ENCODE results near the gene KANSL1.

KANSL1 gene

DNA sequence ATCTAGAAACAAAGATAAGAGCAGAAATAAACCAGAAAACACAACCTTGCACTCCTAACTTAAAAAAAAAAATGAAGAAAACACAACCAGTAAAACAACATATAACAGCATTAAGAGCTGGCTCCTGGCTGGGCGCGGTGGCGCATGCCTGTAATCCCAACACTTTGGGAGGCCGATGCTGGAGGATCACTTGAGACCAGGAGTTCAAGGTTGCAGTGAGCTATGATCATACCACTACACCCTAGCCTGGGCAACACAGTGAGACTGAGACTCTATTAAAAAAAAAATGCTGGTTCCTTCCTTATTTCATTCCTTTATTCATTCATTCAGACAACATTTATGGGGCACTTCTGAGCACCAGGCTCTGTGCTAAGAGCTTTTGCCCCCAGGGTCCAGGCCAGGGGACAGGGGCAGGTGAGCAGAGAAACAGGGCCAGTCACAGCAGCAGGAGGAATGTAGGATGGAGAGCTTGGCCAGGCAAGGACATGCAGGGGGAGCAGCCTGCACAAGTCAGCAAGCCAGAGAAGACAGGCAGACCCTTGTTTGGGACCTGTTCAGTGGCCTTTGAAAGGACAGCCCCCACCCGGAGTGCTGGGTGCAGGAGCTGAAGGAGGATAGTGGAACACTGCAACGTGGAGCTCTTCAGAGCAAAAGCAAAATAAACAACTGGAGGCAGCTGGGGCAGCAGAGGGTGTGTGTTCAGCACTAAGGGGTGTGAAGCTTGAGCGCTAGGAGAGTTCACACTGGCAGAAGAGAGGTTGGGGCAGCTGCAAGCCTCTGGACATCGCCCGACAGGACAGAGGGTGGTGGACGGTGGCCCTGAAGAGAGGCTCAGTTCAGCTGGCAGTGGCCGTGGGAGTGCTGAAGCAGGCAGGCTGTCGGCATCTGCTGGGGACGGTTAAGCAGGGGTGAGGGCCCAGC is 191.6 kb downstream of the KANSL1 start:
- DNase-seq = peak in 7 of 51 donors; percentile 26 to 66 (median 42)

DNA sequence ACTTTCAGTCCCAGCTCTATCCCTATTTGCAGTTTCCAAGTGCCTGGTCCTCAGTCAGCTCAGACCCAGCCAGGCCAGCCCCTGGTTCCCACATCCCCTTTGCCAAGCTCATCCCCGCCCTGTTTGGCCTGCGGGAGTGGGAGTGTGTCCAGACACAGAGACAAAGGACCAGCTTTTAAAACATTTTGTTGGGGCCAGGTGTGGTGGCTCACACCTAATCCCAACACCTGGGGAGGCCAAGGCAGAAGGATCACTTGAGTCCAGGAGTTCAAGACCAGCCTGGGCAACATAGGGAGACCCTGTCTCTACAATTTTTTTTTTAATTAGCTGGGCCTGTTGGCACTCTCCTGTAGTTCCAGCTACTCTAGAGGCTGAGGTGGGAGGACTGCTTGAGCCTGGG is 192.5 kb downstream of the KANSL1 start:
- DNase-seq = peak in 1 of 51 donors; percentile 32

DNA sequence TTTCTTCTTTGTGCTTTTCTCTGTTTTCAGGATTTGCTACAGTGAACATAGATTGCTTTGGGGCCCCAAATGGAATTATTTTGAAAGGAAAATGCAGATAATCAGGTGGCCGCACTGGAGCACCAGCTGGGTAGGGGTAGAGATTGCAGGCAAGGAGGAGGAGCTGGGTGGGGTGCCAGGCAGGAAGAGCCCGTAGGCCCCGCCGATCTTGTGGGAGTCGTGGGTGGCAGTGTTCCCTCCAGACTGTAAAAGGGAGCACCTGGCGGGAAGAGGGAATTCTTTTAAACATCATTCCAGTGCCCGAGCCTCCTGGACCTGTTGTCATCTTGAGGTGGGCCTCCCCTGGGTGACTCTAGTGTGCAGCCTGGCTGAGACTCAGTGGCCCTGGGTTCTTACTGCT is 192.9 kb downstream of the KANSL1 start:
- DNase-seq = no peak

DNA sequence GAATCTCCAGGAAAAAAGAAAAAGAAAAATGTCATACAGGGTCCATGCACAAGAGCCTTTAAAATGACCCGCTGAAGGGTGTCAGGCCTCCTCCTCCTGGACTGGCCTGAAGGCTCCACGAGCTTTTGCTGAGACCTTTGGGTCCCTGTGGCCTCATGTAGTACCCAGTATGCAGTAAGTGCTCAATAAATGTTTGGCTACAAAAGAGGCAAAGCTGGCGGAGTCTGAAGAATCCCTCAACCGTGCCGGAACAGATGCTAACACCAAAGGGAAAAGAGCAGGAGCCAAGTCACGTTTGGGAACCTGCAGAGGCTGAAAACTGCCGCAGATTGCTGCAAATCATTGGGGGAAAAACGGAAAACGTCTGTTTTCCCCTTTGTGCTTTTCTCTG is 193.3 kb downstream of the KANSL1 start:
- no peak for DNase-seq

DNA sequence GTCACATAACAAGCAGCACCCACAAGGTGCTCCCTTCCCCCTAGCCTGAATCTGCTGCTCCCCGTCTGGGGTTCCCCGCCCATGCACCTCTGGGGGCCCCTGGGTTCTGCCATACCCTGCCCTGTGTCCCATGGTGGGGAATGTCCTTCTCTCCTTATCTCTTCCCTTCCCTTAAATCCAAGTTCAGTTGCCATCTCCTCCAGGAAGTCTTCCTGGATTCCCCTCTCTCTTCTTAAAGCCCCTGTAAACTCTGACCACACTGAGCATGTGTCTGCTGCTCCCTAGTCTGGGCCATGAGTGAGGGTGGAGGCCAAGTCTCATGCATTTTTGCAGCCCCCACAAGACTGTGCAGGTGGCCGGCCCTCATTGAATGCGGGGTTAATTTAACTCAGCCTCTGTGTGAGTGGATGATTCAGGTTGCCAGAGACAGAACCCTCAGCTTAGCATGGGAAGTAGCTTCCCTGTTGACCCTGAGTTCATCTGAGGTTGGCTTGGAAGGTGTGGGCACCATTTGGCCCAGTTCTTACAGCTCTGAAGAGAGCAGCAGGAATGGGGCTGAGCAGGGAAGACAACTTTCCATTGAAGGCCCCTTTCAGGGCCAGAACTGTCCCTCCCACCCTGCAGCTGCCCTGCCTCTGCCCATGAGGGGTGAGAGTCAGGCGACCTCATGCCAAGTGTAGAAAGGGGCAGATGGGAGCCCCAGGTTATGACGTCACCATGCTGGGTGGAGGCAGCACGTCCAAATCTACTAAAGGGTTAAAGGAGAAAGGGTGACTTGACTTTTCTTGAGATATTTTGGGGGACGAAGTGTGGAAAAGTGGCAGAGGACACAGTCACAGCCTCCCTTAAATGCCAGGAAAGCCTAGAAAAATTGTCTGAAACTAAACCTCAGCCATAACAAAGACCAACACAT is 194.0 kb downstream of the KANSL1 start, which contains the start of gene STH:
STH (plus strand) TSS at position 264 of the 913 bp plus-strand sequence; CDS start at position 294, 30 bp downstream.
- no peak for DNase-seq

DNA sequence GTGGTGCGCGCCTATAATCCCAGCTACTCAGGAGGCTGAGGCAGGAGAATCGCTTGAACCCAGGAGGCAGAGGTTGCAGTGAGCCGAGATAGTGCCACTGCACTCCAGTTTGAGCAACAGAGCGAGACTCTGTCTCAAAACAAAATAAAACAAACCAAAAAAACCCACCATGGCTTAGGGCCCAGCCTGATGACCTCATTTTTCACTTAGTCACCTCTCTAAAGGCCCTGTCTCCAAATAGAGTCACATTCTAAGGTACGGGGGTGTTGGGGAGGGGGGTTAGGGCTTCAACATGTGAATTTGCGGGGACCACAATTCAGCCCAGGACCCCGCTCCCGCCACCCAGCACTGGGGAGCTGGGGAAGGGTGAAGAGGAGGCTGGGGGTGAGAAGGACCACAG is 195.6 kb downstream of the KANSL1 start:
- DNase-seq = no peak

DNA sequence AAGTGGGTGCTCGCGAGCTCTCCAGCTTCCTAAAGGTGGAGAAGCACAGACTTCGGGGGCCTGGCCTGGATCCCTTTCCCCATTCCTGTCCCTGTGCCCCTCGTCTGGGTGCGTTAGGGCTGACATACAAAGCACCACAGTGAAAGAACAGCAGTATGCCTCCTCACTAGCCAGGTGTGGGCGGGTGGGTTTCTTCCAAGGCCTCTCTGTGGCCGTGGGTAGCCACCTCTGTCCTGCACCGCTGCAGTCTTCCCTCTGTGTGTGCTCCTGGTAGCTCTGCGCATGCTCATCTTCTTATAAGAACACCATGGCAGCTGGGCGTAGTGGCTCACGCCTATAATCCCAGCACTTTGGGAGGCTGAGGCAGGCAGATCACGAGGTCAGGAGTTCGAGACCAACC is 196.1 kb downstream of the KANSL1 start:
- no peak for DNase-seq

DNA sequence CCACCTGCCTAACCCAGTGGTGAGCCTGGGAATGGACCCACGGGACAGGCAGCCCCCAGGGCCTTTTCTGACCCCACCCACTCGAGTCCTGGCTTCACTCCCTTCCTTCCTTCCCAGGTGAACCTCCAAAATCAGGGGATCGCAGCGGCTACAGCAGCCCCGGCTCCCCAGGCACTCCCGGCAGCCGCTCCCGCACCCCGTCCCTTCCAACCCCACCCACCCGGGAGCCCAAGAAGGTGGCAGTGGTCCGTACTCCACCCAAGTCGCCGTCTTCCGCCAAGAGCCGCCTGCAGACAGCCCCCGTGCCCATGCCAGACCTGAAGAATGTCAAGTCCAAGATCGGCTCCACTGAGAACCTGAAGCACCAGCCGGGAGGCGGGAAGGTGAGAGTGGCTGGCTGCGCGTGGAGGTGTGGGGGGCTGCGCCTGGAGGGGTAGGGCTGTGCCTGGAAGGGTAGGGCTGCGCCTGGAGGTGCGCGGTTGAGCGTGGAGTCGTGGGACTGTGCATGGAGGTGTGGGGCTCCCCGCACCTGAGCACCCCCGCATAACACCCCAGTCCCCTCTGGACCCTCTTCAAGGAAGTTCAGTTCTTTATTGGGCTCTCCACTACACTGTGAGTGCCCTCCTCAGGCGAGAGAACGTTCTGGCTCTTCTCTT is 196.8 kb downstream of the KANSL1 start:
- no peak for DNase-seq

DNA sequence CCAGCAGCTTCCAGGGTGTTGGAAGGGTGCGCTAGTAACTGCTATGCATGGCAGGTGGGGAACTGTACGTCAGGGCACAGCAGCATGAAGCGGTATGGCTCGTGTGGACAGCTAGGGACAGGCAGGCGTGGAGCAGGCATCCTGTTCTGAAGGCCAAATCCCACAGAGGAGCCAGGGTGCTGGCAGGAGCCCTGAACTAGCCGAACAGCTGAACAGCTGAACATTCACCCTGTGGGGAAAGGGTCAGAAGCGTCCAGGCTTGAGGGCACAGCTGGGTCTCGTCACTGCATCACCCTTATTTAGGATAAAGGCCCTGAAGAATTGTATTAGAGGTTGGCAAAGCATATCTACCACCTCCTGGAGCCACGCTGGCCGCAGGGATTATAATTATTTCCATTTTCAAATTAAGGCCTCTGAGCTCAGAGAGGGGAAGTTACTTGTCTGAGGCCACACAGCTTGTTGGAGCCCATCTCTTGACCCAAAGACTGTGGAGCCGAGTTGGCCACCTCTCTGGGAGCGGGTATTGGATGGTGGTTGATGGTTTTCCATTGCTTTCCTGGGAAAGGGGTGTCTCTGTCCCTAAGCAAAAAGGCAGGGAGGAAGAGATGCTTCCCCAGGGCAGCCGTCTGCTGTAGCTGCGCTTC is 197.5 kb downstream of the KANSL1 start:
- no peak for DNase-seq

DNA sequence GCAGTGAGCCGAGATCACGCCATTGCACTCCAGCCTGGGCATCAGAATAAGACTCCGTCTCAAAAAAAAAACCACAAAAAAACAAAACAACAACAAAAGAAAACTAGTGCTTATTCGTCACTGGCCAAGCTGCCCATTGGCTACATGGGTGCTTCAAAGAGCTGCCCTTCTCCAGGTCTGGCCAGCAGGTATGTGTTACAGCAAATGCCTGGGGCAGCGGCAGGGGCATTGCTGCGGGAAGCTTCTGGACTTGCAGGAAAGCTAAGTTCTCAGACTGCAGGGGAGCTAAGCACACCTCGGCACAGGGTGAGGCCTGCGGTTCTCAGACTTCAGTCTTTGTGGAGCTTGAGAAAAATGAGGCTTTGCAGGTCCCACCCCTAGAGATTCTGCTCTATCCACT is 198.2 kb downstream of the KANSL1 start:
- no peak for DNase-seq

DNA sequence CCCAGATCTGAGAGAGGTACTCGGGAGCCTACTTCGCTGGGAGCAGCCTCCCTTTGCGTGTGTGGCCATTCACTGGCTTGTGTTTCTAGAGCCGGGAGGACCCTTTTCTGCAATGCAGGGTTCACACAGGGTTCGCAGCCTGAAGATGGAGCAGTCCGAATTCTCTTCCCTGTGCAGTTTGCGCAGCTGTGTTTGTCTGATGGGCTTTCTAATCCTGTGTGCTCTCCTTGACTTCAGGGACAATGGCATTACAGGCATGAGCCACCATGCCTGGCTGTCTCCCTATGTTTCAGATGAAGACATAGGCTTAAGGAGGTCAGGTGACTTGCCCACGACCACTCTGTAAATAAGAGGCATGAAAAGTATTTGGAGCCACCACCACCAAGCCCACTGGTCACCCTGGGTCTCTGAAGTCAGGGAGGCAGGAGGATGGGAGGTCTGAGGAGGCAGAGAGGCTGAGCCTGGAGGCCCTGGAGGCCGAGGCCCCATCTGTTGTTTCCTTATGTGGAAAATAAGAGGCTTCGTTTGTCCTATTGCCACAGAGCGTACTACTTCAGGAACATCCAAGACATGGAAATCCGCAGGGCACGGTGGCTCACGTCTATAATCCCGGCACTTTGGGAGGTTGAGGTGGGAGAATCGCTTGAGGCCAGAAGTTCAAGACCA is 199.1 kb downstream of the KANSL1 start:
- DNase-seq = no peak

DNA sequence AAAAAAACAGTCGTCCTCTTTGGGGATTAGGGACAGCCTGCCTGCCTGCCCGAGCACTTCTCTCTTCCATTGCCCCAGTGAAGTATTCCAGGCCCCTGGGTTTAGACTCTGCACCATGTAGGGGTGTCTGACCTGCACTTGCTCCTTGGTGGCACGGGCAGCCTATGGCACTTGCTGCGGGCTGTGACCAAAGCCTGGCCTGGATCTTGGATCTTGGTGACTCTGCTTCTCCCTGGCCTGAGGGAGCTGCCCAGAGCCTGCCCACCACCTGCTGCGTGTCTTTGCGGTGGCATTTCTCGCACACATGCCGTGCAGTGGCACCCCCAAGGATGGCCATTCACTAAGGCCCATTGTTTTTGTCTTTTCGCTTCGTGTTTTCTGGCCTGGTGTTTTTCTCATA is 200.3 kb downstream of the KANSL1 start:
- DNase-seq = no peak

DNA sequence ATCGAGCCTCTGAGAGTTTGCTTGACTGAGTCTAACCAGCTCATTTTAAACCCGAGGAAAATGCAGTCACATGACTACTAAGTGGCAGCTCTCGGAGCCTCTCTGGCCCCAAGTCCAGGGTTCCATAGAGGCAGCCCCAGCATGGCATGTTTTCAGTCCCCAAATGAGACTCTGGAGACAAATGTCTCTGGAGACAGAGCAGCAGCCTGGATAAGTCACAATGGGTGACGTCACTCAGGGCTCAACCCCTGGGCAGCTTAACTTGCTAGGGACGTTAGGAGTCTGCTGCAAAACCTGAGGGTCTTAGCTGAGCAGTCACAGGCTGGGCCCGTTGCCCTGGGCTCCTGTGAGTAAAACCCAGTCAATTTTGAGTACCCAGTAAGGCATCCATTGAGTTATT is 201.1 kb downstream of the KANSL1 start:
- DNase-seq = peak in 12 of 51 donors; percentile 11 to 50 (median 30)

DNA sequence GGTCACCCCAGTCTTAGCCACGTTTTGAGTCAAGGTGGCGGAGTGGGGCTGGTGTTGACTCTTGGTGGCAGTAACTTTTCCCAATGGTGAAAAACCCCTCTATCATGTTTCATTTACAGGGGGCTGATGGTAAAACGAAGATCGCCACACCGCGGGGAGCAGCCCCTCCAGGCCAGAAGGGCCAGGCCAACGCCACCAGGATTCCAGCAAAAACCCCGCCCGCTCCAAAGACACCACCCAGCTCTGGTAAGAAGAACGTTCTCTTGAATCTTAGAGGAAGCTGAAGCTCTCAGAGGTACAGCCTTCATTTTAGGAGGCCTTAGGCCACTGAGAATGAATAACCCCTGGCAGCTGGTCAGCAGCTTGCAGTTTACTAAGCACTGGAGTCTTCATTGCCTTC is 201.9 kb downstream of the KANSL1 start:
- DNase-seq = no peak

DNA sequence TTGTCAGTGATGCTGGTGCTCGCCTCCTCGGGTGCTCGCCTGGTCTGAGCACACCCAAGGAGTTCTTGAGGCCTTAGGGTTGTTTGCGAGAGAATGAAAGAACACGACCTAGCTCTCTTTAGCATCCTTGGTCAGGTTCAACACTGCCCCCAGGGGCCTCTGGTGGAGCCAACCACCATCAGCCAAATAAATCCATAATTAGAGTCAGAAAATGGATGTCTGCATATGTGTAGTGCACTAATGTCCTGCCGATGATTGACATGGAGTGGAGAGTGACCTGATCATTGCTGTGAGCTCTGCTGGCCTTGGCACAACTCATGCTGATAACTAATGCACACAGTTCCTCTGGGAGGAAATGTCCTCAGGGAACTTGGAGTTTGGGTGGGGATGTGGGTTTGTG is 202.3 kb downstream of the KANSL1 start:
- no peak for DNase-seq

DNA sequence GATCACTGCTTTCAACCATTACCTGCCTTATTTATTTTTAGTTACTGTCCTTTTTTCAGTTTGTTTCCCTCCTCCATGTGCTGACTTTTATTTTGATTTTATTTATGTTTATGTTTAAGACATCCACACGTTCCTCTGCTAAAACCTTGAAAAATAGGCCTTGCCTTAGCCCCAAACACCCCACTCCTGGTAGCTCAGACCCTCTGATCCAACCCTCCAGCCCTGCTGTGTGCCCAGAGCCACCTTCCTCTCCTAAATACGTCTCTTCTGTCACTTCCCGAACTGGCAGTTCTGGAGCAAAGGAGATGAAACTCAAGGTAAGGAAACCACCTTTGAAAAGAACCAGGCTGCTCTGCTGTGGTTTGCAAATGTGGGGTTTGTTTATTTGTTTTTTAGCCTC is 203.5 kb downstream of the KANSL1 start:
- DNase-seq = no peak

DNA sequence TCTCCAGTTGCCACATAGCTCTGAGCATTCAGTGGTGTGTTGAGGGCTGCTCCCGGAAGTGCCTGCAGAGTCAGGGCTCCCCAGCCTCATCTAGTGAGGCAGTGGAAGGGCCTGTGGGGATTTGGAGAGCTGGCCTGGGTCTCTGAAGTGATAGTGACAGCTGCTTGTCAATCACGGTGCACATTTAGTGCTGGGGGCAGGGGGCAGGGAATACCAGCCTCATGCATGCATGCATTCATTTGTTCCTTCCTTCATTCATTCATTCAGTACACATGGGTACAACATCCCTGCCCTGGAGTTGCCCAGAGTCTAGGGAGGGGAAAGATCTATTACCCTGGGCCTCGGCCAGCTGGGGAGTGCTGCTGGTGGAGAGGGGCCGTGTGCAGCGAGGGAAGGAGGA is 205.5 kb downstream of the KANSL1 start:
- DNase-seq = no peak

DNA sequence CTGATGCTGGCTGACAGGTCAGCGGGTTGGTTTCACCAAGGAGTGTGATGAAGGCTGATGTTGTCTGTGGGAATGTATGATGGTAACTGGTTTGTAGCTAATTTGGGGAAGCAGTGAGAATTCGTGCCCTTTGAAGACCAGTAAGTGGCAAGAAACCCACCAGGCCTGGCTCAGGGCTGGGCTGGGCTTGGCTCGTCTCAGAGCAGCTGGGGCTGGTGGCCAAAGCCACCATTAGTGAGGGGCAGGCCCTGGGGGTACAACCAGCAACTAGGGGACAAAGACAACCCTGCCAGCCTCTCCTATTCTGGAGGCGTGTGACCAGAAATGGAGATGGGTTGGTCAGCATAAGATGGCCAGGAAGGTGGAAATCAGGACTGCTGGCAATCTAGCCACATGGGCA is 207.2 kb downstream of the KANSL1 start:
- no peak for DNase-seq

DNA sequence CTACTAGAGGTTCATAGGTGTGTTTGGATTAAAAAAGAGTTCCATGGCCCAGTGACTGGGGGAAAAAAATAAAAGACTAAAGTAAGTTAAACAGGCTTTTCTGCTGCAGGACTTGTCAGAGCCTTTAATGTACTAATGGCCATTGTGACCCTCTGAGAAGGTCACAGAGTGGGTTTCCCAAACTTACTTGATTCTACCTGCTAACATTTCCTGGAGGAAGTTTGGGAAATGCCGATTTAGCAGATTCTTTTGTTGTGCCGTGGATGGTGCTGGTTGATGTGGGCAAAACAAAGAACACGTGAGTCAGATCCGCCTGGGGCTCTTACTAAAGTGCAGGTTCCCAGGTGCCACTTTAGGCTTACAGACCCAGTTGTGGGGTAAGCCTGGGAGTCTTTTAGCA is 207.8 kb downstream of the KANSL1 start:
- DNase-seq = no peak

DNA sequence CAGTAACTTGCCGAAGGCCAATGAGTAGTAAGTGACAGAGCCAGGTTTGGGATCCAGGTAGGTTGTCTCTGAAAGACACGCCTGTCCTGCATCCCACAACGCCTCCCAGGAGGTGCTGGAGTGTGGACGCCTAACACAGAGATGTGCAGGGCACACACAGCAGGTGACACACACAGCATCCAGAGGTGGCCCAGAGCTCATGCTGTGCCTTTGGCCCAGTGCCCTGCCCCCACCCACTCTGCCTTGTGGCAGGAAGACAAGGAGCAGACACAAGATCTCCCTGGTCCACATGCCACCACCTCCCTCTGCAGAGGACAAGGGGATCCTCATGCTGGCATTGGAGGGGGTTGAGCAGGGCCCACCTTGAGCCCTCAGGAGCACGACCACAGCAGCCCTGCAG is 208.9 kb downstream of the KANSL1 start:
- no peak for DNase-seq
